Measurements from ENCODE around the gene MPG. TPM values are rescaled to one million over a fixed set of nuclear protein-coding genes. Genes with fewer than 3 reads are reported as not detected.

MPG gene
- polyA plus RNA-seq, 1 of the 3 experiments (the other 2 are of a cell fraction), result 98.3 TPM

DNA sequence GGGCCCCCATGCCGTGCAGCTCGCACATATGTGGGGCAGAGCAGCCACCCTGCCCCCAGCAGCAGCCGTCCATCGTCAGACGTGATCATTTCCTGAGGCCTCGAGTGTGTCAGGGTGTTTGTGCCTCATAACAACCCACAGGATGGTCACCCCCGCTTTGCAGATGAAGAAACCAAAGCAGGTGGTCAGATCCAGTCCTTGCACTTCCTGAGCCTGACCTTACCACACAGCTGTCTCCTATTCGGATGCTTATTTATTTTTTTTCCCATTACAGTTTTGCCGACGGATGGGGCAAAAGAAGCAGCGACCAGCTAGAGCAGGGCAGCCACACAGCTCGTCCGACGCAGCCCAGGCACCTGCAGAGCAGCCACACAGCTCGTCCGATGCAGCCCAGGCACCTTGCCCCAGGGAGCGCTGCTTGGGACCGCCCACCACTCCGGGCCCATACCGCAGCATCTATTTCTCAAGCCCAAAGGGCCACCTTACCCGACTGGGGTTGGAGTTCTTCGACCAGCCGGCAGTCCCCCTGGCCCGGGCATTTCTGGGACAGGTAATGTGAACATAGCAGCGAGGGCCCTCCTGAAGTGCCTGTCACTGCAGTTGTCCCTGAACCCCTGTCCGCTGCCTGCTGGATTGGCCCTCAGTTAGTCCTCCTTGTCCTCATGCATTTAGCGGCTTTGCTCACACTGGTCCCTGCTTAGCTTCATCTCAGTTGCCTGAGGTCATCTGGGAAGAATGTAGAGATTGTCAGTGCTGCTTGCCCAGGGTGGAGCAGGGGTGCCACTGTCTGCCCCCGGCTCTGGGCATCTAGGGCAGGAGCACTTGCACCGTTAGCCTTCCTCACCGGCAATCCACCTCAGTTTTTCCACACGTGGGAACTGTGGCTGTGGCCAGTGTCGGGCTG is 1.4 kb downstream of the MPG start:
- WGBS (ENCODE audit: low lambda C conversion rate), result 86% methylated on average over 22 of the region's 32 CpGs
- no peak for DNase-seq

More for the DNA sequence above, 1.4 kb downstream of the MPG start:
- H3K4me1 ChIP-seq (ENCODE audit: control insufficient read depth in 1 of 2, insufficient read depth in 2 of 2, low read depth in 1 of 2, low read length in 1 of 2), result peaks cover 28 to 37% of the 10 kb centered on the region in 2 experiments
- H3K79me2 ChIP-seq (ENCODE audit: insufficient read depth), result peaks cover 22% of the 10 kb centered on the region
- no peaks in the 10 kb centered on the region for H3K9me3 ChIP-seq
- peaks cover 8% of the 10 kb centered on the region; the same call in 1 of the 2 replicates for H4K20me1 ChIP-seq (ENCODE audit: insufficient read depth)
- ChIA-PET CTCF (interaction anchor here (1.0 to 3.7 kb wide), 6 partner anchors 14 to 283 kb away, joined by 4 to 35 read pairs (median 8); no protein-coding TSS in a partner anchor), POLR2A (interaction anchor here (1.2 to 1.6 kb wide), 2 partner anchors 12 to 14 kb away, joined by 3 to 5 read pairs; no protein-coding TSS in a partner anchor)
- no peak overlapping the region for H2AFZ ChIP-seq (ENCODE audit: low read depth)
- peaks cover 11 to 16% of the 10 kb centered on the region in 2 experiments for H3K36me3 ChIP-seq (replicated peaks in 1 of 2; ENCODE audit: control insufficient read depth in 1 of 2, insufficient read depth in 2 of 2, low read length in 1 of 2)
- H3F3A ChIP-seq (replicated peaks; ENCODE audit: insufficient read depth), result peaks cover 12% of the 10 kb centered on the region
- H3K4me2 ChIP-seq, result peak overlapping the region; percentile 99
- TF ChIP-seq RXRA (IDR thresholded peaks at IDR 0.05; ENCODE audit: borderline replicate concordance, low read depth) (no peak), MXI1 (IDR thresholded peaks at IDR 0.05; ENCODE audit: low read depth, low read length) (no peak), REST (IDR thresholded peaks at IDR 0.05; ENCODE audit: low read depth, low read length) (no peak), GABPA (IDR thresholded peaks at IDR 0.05; ENCODE audit: low read depth) (no peak), NFIC (IDR thresholded peaks at IDR 0.05; ENCODE audit: borderline replicate concordance) (no peak), NRF1 (IDR thresholded peaks at IDR 0.05; ENCODE audit: low read depth, low read length) (no peak), RFX5 (IDR thresholded peaks at IDR 0.05; ENCODE audit: low read length) (no peak), TCF12 (IDR thresholded peaks at IDR 0.05) (no peak)
- TF ChIP-seq, protein P1, sequence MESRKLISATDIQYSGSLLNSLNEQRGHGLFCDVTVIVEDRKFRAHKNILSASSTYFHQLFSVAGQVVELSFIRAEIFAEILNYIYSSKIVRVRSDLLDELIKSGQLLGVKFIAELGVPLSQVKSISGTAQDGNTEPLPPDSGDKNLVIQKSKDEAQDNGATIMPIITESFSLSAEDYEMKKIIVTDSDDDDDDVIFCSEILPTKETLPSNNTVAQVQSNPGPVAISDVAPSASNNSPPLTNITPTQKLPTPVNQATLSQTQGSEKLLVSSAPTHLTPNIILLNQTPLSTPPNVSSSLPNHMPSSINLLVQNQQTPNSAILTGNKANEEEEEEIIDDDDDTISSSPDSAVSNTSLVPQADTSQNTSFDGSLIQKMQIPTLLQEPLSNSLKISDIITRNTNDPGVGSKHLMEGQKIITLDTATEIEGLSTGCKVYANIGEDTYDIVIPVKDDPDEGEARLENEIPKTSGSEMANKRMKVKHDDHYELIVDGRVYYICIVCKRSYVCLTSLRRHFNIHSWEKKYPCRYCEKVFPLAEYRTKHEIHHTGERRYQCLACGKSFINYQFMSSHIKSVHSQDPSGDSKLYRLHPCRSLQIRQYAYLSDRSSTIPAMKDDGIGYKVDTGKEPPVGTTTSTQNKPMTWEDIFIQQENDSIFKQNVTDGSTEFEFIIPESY (IDR thresholded peaks at IDR 0.05; ENCODE audit: borderline replicate concordance, low read depth), result no peak
- H3K9ac ChIP-seq, result peak overlapping the region; percentile 77; the same call in 1 of the 2 replicates
- H3K27me3 ChIP-seq (ENCODE audit: insufficient read depth), result no peaks in the 10 kb centered on the region
- no peaks in the 10 kb centered on the region for H3K9me2 ChIP-seq
- peak overlapping the region in 1 of 2 experiments; percentile 45; a peak in 2 of 4 replicates for H3K27ac ChIP-seq (ENCODE audit: low read depth in 2 of 2, low read length in 1 of 2)
- H3K4me3 ChIP-seq (ENCODE audit: low read depth in 2 of 2, low read length in 1 of 2), result peak overlapping the region; percentile 76 to 92
